Measurements from ENCODE around the gene ISOC2. TPM values are rescaled to one million over a fixed set of nuclear protein-coding genes. Genes with fewer than 3 reads are reported as not detected.

The ISOC2 gene
- total and polyA plus RNA-seq, 4 donors: 34.9 to 85.0 (median 65.9) TPM

- H3K9me3 ChIP-seq (ENCODE audit: control insufficient read depth in 4 of 4, insufficient read depth in 3 of 4, low read length in 3 of 4): no peaks in the 10 kb centered on the region
- H3K9ac ChIP-seq (ENCODE audit: insufficient read depth in 1 of 2, low read length in 2 of 2): peak overlapping the region in 1 of 2 donors; percentile 55
- ATAC-seq (ENCODE audit: insufficient read depth, low FRiP score) (no peak), DNase-seq (peak; percentile 58 to 82 (median 73))
- no peak overlapping the region for H3K4me3 ChIP-seq
- H3K27me3 ChIP-seq (ENCODE audit: control insufficient read depth in 3 of 3, insufficient read depth in 3 of 3, low read length in 2 of 3): no peaks in the 10 kb centered on the region
- WGBS, 2 donors: 33 to 48% methylated on average over 16 of the region's 16 CpGs
- TF ChIP-seq CTCF (IDR thresholded peaks at IDR 0.05; ENCODE audit: control extremely low read depth, extremely low read depth): no peak
- peaks cover 0 to 30% (median 2%) of the 10 kb centered on the region in 5 donors for H3K4me1 ChIP-seq (ENCODE audit: control insufficient read depth in 5 of 5, insufficient read depth in 5 of 5, low read length in 5 of 5)
- no peak overlapping the region for H3K27ac ChIP-seq (ENCODE audit: low read depth in 1 of 2, low read length in 1 of 2)
- peaks cover 0 to 13% (median 0%) of the 10 kb centered on the region in 4 donors for H3K36me3 ChIP-seq (ENCODE audit: control insufficient read depth in 4 of 4, insufficient read depth in 4 of 4, low read length in 4 of 4)
Measured at GRCh38 chr19:55459950-55460657, 1.3 kb downstream of the ISOC2 start.

- peaks cover 0 to 30% (median 2%) of the 10 kb centered on the region in 5 donors for H3K4me1 ChIP-seq (ENCODE audit: control insufficient read depth in 5 of 5, insufficient read depth in 5 of 5, low read length in 5 of 5)
- peak overlapping the region in 1 of 2 donors; percentile 55 for H3K9ac ChIP-seq (ENCODE audit: insufficient read depth in 1 of 2, low read length in 2 of 2)
- no peaks in the 10 kb centered on the region for H3K9me3 ChIP-seq (ENCODE audit: control insufficient read depth in 4 of 4, insufficient read depth in 3 of 4, low read length in 3 of 4)
- 56 to 68% methylated on average over 8 of the region's 8 CpGs for WGBS, 2 donors
- H3K36me3 ChIP-seq (ENCODE audit: control insufficient read depth in 4 of 4, insufficient read depth in 4 of 4, low read length in 4 of 4): peaks cover 0 to 18% (median 0%) of the 10 kb centered on the region in 4 donors
- H3K27ac ChIP-seq (ENCODE audit: low read depth in 1 of 2, low read length in 1 of 2): no peak overlapping the region
- H3K27me3 ChIP-seq (ENCODE audit: control insufficient read depth in 3 of 3, insufficient read depth in 3 of 3, low read length in 2 of 3): no peaks in the 10 kb centered on the region
- no peak for DNase-seq
- no peak for ATAC-seq (ENCODE audit: insufficient read depth, low FRiP score)
- H3K4me3 ChIP-seq: no peak overlapping the region
- TF ChIP-seq CTCF (IDR thresholded peaks at IDR 0.05; ENCODE audit: control extremely low read depth, extremely low read depth): no peak
Measured at GRCh38 chr19:55459551-55459949, 1.9 kb downstream of the ISOC2 start.

- no peak for TF ChIP-seq CTCF (IDR thresholded peaks at IDR 0.05; ENCODE audit: control extremely low read depth, extremely low read depth)
- H3K27ac ChIP-seq (ENCODE audit: low read depth in 1 of 2, low read length in 1 of 2): no peak overlapping the region
- H3K27me3 ChIP-seq (ENCODE audit: control insufficient read depth in 3 of 3, insufficient read depth in 3 of 3, low read length in 2 of 3): no peaks in the 10 kb centered on the region
- peaks cover 0 to 19% (median 0%) of the 10 kb centered on the region in 4 donors for H3K36me3 ChIP-seq (ENCODE audit: control insufficient read depth in 4 of 4, insufficient read depth in 4 of 4, low read length in 4 of 4)
- H3K4me1 ChIP-seq (ENCODE audit: control insufficient read depth in 5 of 5, insufficient read depth in 5 of 5, low read length in 5 of 5): peaks cover 0 to 30% (median 2%) of the 10 kb centered on the region in 5 donors
- no peak for ATAC-seq (ENCODE audit: insufficient read depth, low FRiP score)
- DNase-seq: no peak
- 83 to 89% methylated on average over 16 of the region's 16 CpGs for WGBS, 2 donors
- H3K4me3 ChIP-seq: no peak overlapping the region
- no peaks in the 10 kb centered on the region for H3K9me3 ChIP-seq (ENCODE audit: control insufficient read depth in 4 of 4, insufficient read depth in 3 of 4, low read length in 3 of 4)
- H3K9ac ChIP-seq (ENCODE audit: insufficient read depth in 1 of 2, low read length in 2 of 2): no peak overlapping the region
Measured at GRCh38 chr19:55457683-55458457, 3.6 kb downstream of the ISOC2 start.

All from lung (tissue), 12 donors.